ENCODE measurements around the gene LARGE2. TPM values are rescaled to one million over a fixed set of nuclear protein-coding genes. Genes with fewer than 3 reads are reported as not detected.

The LARGE2 gene
- total RNA-seq, 4 donors from 2014 or later, result not detected

- in situ Hi-C loops (cut with MboI; ENCODE audit: low sequenced_read_pairs in 4 of 4) (no loop called here), intact Hi-C loops (cut with DNase I; ENCODE audit: low total_unique reads) (no loop called here)
- Histone ChIP-seq H3K36me3 (no peaks in the 10 kb centered on the region), H3K9me3 (no peaks in the 10 kb centered on the region), H3K27me3 (no peaks in the 10 kb centered on the region), H3K4me1 (peaks cover 0 to 5% of the 10 kb centered on the region in 2 donors), H3K4me3 (no peak overlapping the region), H3K27ac (no peak overlapping the region)
- DNase-seq, result no peak
- no peak for ATAC-seq
- TF ChIP-seq POLR2A (IDR thresholded peaks at IDR 0.05), result no peak
- TF ChIP-seq, protein P1, sequence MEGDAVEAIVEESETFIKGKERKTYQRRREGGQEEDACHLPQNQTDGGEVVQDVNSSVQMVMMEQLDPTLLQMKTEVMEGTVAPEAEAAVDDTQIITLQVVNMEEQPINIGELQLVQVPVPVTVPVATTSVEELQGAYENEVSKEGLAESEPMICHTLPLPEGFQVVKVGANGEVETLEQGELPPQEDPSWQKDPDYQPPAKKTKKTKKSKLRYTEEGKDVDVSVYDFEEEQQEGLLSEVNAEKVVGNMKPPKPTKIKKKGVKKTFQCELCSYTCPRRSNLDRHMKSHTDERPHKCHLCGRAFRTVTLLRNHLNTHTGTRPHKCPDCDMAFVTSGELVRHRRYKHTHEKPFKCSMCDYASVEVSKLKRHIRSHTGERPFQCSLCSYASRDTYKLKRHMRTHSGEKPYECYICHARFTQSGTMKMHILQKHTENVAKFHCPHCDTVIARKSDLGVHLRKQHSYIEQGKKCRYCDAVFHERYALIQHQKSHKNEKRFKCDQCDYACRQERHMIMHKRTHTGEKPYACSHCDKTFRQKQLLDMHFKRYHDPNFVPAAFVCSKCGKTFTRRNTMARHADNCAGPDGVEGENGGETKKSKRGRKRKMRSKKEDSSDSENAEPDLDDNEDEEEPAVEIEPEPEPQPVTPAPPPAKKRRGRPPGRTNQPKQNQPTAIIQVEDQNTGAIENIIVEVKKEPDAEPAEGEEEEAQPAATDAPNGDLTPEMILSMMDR (IDR thresholded peaks at IDR 0.05 in 4 of 5, conservative IDR thresholded peaks at IDR 0.05 in 1 of 5), result no peak
Measured at GRCh38 chr11:45887587-45887986, 34.9 kb upstream of the LARGE2 start.

- in situ Hi-C loops (cut with MboI; ENCODE audit: low sequenced_read_pairs in 4 of 4) (no loop called here), intact Hi-C loops (cut with DNase I; ENCODE audit: low total_unique reads) (no loop called here)
- Histone ChIP-seq H3K27me3 (no peaks in the 10 kb centered on the region), H3K36me3 (no peaks in the 10 kb centered on the region), H3K27ac (no peak overlapping the region), H3K4me3 (no peak overlapping the region), H3K9me3 (no peaks in the 10 kb centered on the region), H3K4me1 (peaks cover 0 to 5% of the 10 kb centered on the region in 2 donors)
- TF ChIP-seq POLR2A (IDR thresholded peaks at IDR 0.05), result no peak
- TF ChIP-seq, protein P1 (IDR thresholded peaks at IDR 0.05 in 4 of 5, conservative IDR thresholded peaks at IDR 0.05 in 1 of 5), result no peak
- ATAC-seq (no peak), DNase-seq (no peak)
Measured at GRCh38 chr11:45889555-45889954, 32.9 kb upstream of the LARGE2 start.

DNA sequence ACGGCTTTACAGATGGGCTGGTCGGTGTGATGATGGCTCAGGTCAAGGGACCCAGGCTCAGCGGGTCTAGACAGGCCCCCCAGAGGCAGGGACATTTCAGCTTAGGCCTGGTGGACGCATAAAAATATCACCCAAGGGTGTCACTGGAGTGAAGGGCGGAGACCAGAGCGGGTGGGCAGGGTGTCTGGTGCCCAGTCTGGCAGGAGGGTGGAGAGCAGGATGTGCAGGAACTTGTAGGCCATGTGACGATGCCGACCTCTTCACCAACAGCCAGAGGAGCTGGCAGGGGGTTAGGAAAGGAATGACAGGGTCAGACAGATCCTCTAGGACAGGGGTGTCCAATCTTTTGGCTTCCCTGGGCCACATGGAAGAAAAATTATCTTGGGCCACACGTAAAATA is 32.5 kb upstream of the LARGE2 start:
- H3K36me3 ChIP-seq, result no peaks in the 10 kb centered on the region
- peaks cover 0 to 5% of the 10 kb centered on the region in 2 donors for H3K4me1 ChIP-seq
- H3K4me3 ChIP-seq, result no peak overlapping the region
- ATAC-seq (no peak), DNase-seq (no peak)
- no peak overlapping the region for H3K27ac ChIP-seq
- H3K9me3 ChIP-seq, result no peaks in the 10 kb centered on the region
- in situ Hi-C loops (cut with MboI; ENCODE audit: low sequenced_read_pairs in 4 of 4) (no loop called here), intact Hi-C loops (cut with DNase I; ENCODE audit: low total_unique reads) (no loop called here)
- no peaks in the 10 kb centered on the region for H3K27me3 ChIP-seq
- TF ChIP-seq POLR2A (IDR thresholded peaks at IDR 0.05), result no peak
- TF ChIP-seq, protein P1 (IDR thresholded peaks at IDR 0.05 in 4 of 5, conservative IDR thresholded peaks at IDR 0.05 in 1 of 5), result no peak

DNA sequence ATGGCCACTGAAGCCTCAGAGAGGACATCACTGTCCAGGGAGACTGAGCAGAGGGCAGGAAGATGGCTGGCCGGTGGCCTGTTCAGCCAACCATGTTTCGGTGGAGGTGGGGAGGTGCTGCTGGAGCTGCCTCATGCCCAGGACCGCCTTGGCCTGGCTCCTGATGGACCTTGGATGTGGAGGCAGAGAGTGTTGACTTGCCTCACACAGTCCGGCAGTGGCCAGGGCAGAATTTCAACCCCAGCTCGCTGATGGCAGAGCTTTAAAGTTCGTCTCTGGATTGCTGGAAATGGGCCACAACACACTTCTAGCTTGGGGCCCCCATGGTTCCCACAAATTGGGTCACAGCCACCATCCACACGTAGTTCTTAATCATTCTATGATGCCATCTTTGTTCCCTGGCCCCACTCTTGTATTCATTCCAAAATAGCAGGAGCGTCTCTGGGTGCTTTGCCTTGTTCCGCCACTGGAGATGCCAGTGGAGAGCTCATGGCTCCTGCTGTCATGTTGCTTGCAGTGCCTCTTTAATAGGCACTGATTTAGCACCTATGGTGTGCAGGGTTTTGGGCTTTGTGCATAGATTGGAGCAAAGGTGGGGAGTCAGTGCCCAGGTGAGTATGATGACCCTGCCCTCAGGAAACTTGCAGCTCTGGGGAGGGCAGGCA is 31.4 kb upstream of the LARGE2 start:
- in situ Hi-C loops (cut with MboI; ENCODE audit: low sequenced_read_pairs in 4 of 4), result no loop called here
- TF ChIP-seq, protein P1 (IDR thresholded peaks at IDR 0.05 in 4 of 5, conservative IDR thresholded peaks at IDR 0.05 in 1 of 5), result no peak
- no peak for TF ChIP-seq POLR2A (IDR thresholded peaks at IDR 0.05)
- ATAC-seq (no peak), DNase-seq (no peak)
- Histone ChIP-seq H3K4me1 (peaks cover 0 to under 1% of the 10 kb centered on the region in 2 donors), H3K9me3 (no peaks in the 10 kb centered on the region), H3K4me3 (no peak overlapping the region), H3K36me3 (no peaks in the 10 kb centered on the region), H3K27ac (no peak overlapping the region), H3K27me3 (no peaks in the 10 kb centered on the region)
- intact Hi-C loops (cut with DNase I; ENCODE audit: low total_unique reads), result no loop called here

DNA sequence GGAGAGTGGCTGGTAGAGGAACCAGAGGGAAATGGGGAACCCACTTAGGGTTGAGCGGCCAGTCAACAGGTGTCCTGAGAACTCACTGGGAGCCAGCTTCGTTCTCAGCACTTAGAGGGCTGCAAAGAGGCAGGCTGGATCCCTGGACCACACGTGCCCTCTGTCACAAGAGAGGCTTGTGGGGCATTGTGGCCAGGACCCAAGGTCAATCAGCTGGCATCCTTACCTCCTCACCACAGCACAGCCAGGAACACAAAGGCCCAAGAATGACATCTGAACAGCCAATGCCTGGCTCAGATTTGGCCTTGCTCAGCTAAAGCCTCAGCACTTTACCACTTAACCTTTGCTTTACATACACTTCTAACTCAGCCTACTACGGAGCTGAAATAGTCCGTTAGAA is 29.6 kb upstream of the LARGE2 start:
- no peaks in the 10 kb centered on the region for H3K9me3 ChIP-seq
- no peak for DNase-seq
- TF ChIP-seq, protein P1 (IDR thresholded peaks at IDR 0.05 in 4 of 5, conservative IDR thresholded peaks at IDR 0.05 in 1 of 5), result no peak
- TF ChIP-seq POLR2A (IDR thresholded peaks at IDR 0.05), result no peak
- ATAC-seq, result no peak
- in situ Hi-C loops (cut with MboI; ENCODE audit: low sequenced_read_pairs in 4 of 4) (no loop called here), intact Hi-C loops (cut with DNase I; ENCODE audit: low total_unique reads) (no loop called here)
- no peaks in the 10 kb centered on the region for H3K4me1 ChIP-seq
- H3K27ac ChIP-seq, result no peak overlapping the region
- H3K4me3 ChIP-seq, result no peak overlapping the region
- peaks cover 0 to under 1% (median 0%) of the 10 kb centered on the region in 3 donors for H3K27me3 ChIP-seq
- H3K36me3 ChIP-seq, result no peaks in the 10 kb centered on the region

Measured in gastrocnemius medialis (tissue), 4 donors.